ENCODE data around the gene SLC6A19. TPM values are rescaled to one million over a fixed set of nuclear protein-coding genes. Genes with fewer than 3 reads are reported as not detected.

The SLC6A19 gene
- total and polyA plus RNA-seq, 9 of the 15 experiments (the other 6 are each of a cell fraction or from before 2014, with no cell fraction given): 0.03 to 1.6 (median 0.59) TPM

DNA sequence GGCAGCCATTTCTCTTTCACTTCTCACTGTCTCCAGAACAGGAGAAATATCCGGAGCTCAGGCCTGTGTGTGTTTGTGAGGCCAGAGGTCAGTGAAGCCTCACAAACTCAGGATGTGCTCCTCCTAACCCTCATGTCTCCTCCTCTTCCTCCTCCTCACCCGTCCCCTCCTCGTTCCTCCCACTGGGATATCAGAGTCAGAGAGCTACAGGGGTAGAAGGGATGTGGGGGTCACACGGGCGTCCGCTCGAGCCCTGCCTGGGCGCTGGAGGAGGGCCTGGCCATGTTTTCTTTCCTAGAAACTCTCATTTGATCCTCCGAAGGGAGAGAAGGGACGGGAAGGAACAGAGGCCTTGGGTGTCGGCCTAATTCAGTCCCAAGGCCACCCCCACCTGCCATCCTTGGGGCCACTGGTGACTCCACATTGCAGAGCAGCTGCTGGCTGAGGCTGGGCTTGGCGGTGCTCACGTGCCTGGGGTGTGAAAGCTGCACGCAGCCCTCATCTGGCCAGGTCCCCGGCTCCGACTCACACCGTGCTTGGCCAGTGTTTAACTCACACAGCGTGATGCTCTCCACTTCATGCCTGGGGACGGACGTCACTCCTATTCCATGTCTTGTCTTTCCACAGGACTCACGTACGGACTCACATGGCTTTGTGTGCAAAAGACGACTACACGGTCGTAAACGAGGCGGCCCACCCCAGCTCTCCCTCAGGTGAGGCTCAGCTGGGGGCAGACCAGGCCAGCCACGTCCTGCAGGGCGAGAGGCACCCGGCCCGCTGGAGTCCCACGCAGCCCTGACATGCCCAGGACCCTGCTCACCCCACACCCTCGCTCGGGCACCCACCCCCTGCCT, 22.6 kb upstream of the SLC6A19 start (continued):
- no peak for TF ChIP-seq PRPF4 (IDR thresholded peaks at IDR 0.05; ENCODE audit: insufficient read depth, low read depth, low read length, poor library complexity, severe bottlenecking)
- TF ChIP-seq, protein P1, sequence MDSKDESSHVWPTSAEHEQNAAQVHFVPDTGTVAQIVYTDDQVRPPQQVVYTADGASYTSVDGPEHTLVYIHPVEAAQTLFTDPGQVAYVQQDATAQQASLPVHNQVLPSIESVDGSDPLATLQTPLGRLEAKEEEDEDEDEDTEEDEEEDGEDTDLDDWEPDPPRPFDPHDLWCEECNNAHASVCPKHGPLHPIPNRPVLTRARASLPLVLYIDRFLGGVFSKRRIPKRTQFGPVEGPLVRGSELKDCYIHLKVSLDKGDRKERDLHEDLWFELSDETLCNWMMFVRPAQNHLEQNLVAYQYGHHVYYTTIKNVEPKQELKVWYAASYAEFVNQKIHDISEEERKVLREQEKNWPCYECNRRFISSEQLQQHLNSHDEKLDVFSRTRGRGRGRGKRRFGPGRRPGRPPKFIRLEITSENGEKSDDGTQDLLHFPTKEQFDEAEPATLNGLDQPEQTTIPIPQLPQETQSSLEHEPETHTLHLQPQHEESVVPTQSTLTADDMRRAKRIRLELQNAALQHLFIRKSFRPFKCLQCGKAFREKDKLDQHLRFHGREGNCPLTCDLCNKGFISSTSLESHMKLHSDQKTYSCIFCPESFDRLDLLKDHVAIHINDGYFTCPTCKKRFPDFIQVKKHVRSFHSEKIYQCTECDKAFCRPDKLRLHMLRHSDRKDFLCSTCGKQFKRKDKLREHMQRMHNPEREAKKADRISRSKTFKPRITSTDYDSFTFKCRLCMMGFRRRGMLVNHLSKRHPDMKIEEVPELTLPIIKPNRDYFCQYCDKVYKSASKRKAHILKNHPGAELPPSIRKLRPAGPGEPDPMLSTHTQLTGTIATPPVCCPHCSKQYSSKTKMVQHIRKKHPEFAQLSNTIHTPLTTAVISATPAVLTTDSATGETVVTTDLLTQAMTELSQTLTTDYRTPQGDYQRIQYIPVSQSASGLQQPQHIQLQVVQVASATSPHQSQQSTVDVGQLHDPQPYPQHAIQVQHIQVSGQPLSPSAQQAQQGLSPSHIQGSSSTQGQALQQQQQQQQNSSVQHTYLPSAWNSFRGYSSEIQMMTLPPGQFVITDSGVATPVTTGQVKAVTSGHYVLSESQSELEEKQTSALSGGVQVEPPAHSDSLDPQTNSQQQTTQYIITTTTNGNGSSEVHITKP (IDR thresholded peaks at IDR 0.05; ENCODE audit: partially characterized antibody): peak; percentile 46
- no peak for TF ChIP-seq CBFB (CRISPR knock-in tag; IDR thresholded peaks at IDR 0.05)
- TF ChIP-seq NR2F6 (CRISPR knock-in tag; IDR thresholded peaks at IDR 0.05): no peak
- TF ChIP-seq MAFG (tag; conservative IDR thresholded peaks at IDR 0.05): no peak
- TF ChIP-seq ZNF217 (CRISPR knock-in tag; IDR thresholded peaks at IDR 0.05): no peak
- no peak for TF ChIP-seq TAF7 (tag; IDR thresholded peaks at IDR 0.05)
- TF ChIP-seq, protein P2, sequence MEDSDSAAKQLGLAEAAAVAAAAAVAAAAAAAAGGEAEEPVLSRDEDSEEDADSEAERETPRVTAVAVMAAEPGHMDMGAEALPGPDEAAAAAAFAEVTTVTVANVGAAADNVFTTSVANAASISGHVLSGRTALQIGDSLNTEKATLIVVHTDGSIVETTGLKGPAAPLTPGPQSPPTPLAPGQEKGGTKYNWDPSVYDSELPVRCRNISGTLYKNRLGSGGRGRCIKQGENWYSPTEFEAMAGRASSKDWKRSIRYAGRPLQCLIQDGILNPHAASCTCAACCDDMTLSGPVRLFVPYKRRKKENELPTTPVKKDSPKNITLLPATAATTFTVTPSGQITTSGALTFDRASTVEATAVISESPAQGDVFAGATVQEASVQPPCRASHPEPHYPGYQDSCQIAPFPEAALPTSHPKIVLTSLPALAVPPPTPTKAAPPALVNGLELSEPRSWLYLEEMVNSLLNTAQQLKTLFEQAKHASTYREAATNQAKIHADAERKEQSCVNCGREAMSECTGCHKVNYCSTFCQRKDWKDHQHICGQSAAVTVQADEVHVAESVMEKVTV (CRISPR knock-in tag; IDR thresholded peaks at IDR 0.05): no peak
- TF ChIP-seq SLC30A9 (CRISPR knock-in tag; IDR thresholded peaks at IDR 0.05): no peak
- TF ChIP-seq, protein P3, sequence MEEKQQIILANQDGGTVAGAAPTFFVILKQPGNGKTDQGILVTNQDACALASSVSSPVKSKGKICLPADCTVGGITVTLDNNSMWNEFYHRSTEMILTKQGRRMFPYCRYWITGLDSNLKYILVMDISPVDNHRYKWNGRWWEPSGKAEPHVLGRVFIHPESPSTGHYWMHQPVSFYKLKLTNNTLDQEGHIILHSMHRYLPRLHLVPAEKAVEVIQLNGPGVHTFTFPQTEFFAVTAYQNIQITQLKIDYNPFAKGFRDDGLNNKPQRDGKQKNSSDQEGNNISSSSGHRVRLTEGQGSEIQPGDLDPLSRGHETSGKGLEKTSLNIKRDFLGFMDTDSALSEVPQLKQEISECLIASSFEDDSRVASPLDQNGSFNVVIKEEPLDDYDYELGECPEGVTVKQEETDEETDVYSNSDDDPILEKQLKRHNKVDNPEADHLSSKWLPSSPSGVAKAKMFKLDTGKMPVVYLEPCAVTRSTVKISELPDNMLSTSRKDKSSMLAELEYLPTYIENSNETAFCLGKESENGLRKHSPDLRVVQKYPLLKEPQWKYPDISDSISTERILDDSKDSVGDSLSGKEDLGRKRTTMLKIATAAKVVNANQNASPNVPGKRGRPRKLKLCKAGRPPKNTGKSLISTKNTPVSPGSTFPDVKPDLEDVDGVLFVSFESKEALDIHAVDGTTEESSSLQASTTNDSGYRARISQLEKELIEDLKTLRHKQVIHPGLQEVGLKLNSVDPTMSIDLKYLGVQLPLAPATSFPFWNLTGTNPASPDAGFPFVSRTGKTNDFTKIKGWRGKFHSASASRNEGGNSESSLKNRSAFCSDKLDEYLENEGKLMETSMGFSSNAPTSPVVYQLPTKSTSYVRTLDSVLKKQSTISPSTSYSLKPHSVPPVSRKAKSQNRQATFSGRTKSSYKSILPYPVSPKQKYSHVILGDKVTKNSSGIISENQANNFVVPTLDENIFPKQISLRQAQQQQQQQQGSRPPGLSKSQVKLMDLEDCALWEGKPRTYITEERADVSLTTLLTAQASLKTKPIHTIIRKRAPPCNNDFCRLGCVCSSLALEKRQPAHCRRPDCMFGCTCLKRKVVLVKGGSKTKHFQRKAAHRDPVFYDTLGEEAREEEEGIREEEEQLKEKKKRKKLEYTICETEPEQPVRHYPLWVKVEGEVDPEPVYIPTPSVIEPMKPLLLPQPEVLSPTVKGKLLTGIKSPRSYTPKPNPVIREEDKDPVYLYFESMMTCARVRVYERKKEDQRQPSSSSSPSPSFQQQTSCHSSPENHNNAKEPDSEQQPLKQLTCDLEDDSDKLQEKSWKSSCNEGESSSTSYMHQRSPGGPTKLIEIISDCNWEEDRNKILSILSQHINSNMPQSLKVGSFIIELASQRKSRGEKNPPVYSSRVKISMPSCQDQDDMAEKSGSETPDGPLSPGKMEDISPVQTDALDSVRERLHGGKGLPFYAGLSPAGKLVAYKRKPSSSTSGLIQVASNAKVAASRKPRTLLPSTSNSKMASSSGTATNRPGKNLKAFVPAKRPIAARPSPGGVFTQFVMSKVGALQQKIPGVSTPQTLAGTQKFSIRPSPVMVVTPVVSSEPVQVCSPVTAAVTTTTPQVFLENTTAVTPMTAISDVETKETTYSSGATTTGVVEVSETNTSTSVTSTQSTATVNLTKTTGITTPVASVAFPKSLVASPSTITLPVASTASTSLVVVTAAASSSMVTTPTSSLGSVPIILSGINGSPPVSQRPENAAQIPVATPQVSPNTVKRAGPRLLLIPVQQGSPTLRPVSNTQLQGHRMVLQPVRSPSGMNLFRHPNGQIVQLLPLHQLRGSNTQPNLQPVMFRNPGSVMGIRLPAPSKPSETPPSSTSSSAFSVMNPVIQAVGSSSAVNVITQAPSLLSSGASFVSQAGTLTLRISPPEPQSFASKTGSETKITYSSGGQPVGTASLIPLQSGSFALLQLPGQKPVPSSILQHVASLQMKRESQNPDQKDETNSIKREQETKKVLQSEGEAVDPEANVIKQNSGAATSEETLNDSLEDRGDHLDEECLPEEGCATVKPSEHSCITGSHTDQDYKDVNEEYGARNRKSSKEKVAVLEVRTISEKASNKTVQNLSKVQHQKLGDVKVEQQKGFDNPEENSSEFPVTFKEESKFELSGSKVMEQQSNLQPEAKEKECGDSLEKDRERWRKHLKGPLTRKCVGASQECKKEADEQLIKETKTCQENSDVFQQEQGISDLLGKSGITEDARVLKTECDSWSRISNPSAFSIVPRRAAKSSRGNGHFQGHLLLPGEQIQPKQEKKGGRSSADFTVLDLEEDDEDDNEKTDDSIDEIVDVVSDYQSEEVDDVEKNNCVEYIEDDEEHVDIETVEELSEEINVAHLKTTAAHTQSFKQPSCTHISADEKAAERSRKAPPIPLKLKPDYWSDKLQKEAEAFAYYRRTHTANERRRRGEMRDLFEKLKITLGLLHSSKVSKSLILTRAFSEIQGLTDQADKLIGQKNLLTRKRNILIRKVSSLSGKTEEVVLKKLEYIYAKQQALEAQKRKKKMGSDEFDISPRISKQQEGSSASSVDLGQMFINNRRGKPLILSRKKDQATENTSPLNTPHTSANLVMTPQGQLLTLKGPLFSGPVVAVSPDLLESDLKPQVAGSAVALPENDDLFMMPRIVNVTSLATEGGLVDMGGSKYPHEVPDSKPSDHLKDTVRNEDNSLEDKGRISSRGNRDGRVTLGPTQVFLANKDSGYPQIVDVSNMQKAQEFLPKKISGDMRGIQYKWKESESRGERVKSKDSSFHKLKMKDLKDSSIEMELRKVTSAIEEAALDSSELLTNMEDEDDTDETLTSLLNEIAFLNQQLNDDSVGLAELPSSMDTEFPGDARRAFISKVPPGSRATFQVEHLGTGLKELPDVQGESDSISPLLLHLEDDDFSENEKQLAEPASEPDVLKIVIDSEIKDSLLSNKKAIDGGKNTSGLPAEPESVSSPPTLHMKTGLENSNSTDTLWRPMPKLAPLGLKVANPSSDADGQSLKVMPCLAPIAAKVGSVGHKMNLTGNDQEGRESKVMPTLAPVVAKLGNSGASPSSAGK (IDR thresholded peaks at IDR 0.05): peak; percentile 75

Measured in K562 (cell line).